ENCODE results near the gene C1QTNF6. TPM values are rescaled to one million over a fixed set of nuclear protein-coding genes. Genes with fewer than 3 reads are reported as not detected.
"Not testable (repeated sequence)": the region's sequence is repeated elsewhere in the genome, so short reads cannot be mapped to it uniquely, and the experiment has no call there.

The C1QTNF6 gene
- polyA plus RNA-seq, result 18.6 TPM
- long read RNA-seq, donor 1, partial matches to known transcripts, result 0 of 2 reads
- long read RNA-seq, donor 1, other reads (novel, unspliced or antisense), result 0 of 2 reads
- long read RNA-seq, donor 2, transcript C1QTNF6-201 (3 exons, 2,934 nt), result major isoform, 7 of 8 reads
- long read RNA-seq, donor 2, partial matches to known transcripts, result 0 of 8 reads
- long read RNA-seq, donor 2, other reads (novel, unspliced or antisense), result 0 of 8 reads
- long read RNA-seq, donor 3, transcript C1QTNF6-201 (3 exons, 2,934 nt), result major isoform, 6 of 6 reads
- long read RNA-seq, donor 3, partial matches to known transcripts, result 0 of 6 reads
- long read RNA-seq, donor 3, other reads (novel, unspliced or antisense), result 0 of 6 reads
- long read RNA-seq, donor 4, result 0 reads
- long read RNA-seq, donor 5, partial matches to known transcripts, result 0 of 4 reads
- long read RNA-seq, donor 5, other reads (novel, unspliced or antisense), result 0 of 4 reads
- long read RNA-seq, donor 6, transcript C1QTNF6-201 (3 exons, 2,934 nt), result major isoform, 6 of 16 reads
- long read RNA-seq, donor 6, partial matches to known transcripts, result 10 of 16 reads
- long read RNA-seq, donor 6, other reads (novel, unspliced or antisense), result 0 of 16 reads
- long read RNA-seq, donor 7, partial matches to known transcripts, result 0 of 2 reads
- long read RNA-seq, donor 7, other reads (novel, unspliced or antisense), result 0 of 2 reads
- long read RNA-seq, donor 8, transcript C1QTNF6-201 (3 exons, 2,934 nt), result major isoform, 9 of 18 reads
- long read RNA-seq, donor 8, partial matches to known transcripts, result 7 of 18 reads
- long read RNA-seq, donor 8, other reads (novel, unspliced or antisense), result 0 of 18 reads
- long read RNA-seq, donor 9, partial matches to known transcripts, result 0 of 4 reads
- long read RNA-seq, donor 9, other reads (novel, unspliced or antisense), result 0 of 4 reads
- long read RNA-seq, donor 10, transcript C1QTNF6-201 (3 exons, 2,934 nt), result major isoform, 7 of 16 reads
- long read RNA-seq, donor 10, partial matches to known transcripts, result 9 of 16 reads
- long read RNA-seq, donor 10, other reads (novel, unspliced or antisense), result 0 of 16 reads
- long read RNA-seq, donor 11, partial matches to known transcripts, result 7 of 12 reads
- long read RNA-seq, donor 11, other reads (novel, unspliced or antisense), result 0 of 12 reads

- H3K9me3 ChIP-seq (ENCODE audit: control insufficient read depth, low read depth, low read length), result no peaks in the 10 kb centered on the region
- peak within 1 kb of the TSS; percentile 65 for H3K27ac ChIP-seq (ENCODE audit: low read length)
- H3K4me3 ChIP-seq (ENCODE audit: low read length), result peak within 1 kb of the TSS; percentile 27
- no peaks in the 10 kb centered on the region for H3K27me3 ChIP-seq (ENCODE audit: control insufficient read depth, insufficient read depth, low read length)
- no peaks in the 10 kb centered on the region for H3K36me3 ChIP-seq (ENCODE audit: control insufficient read depth, insufficient read depth, low read length)
- WGBS (ENCODE audit: insufficient coverage, low lambda C conversion rate), result no CpG with 5 or more reads among the region's 17 CpGs
- DNase-seq, result peak in 1 of 2 donors; percentile 65
- H3K4me1 ChIP-seq (ENCODE audit: control insufficient read depth, insufficient read depth, low read length), result peaks cover 40% of the 10 kb centered on the region
Measured at GRCh38 chr22:37187891-37188761, at the start of gene C1QTNF6. Gene C1QTNF6 (minus strand): TSS chr22:37188247. CDS start chr22:37188213, 34 bp downstream.

GRCh38 chr22:37235897-37236607 lies 48.0 kb upstream of the C1QTNF6 start:
- Histone ChIP-seq H3K36me3 (ENCODE audit: control insufficient read depth, insufficient read depth, low read length) (no peaks in the 10 kb centered on the region), H3K27me3 (ENCODE audit: control insufficient read depth, insufficient read depth, low read length) (no peaks in the 10 kb centered on the region), H3K27ac (ENCODE audit: low read length) (no peak overlapping the region), H3K9me3 (ENCODE audit: control insufficient read depth, low read depth, low read length) (no peaks in the 10 kb centered on the region), H3K4me3 (ENCODE audit: low read length) (no peak overlapping the region), H3K4me1 (ENCODE audit: control insufficient read depth, insufficient read depth, low read length) (no peaks in the 10 kb centered on the region)
- DNase-seq, result no peak
- WGBS (ENCODE audit: insufficient coverage, low lambda C conversion rate), result no CpG with 5 or more reads among the region's 3 CpGs

- Histone ChIP-seq H3K9me3 (ENCODE audit: control insufficient read depth, low read depth, low read length) (no peaks in the 10 kb centered on the region), H3K27me3 (ENCODE audit: control insufficient read depth, insufficient read depth, low read length) (no peaks in the 10 kb centered on the region), H3K4me3 (ENCODE audit: low read length) (no peak overlapping the region), H3K4me1 (ENCODE audit: control insufficient read depth, insufficient read depth, low read length) (no peaks in the 10 kb centered on the region), H3K27ac (ENCODE audit: low read length) (no peak overlapping the region), H3K36me3 (ENCODE audit: control insufficient read depth, insufficient read depth, low read length) (no peaks in the 10 kb centered on the region)
- WGBS (ENCODE audit: insufficient coverage, low lambda C conversion rate), result 20% methylated on average over 1 of the region's 16 CpGs
- DNase-seq, result no peak
Measured at GRCh38 chr22:37234736-37235711, 47.0 kb upstream of the C1QTNF6 start.

- Histone ChIP-seq H3K27me3 (ENCODE audit: control insufficient read depth, insufficient read depth, low read length) (no peaks in the 10 kb centered on the region), H3K9me3 (ENCODE audit: control insufficient read depth, low read depth, low read length) (no peaks in the 10 kb centered on the region), H3K4me1 (ENCODE audit: control insufficient read depth, insufficient read depth, low read length) (no peaks in the 10 kb centered on the region), H3K27ac (ENCODE audit: low read length) (no peak overlapping the region), H3K4me3 (ENCODE audit: low read length) (no peak overlapping the region), H3K36me3 (ENCODE audit: control insufficient read depth, insufficient read depth, low read length) (no peaks in the 10 kb centered on the region)
- WGBS (ENCODE audit: insufficient coverage, low lambda C conversion rate), result 80% methylated on average over 1 of the region's 27 CpGs
- no peak for DNase-seq
Measured at GRCh38 chr22:37233751-37234631, 45.9 kb upstream of the C1QTNF6 start.

- H3K4me1 ChIP-seq (ENCODE audit: control insufficient read depth, insufficient read depth, low read length); H3K36me3 ChIP-seq (ENCODE audit: control insufficient read depth, insufficient read depth, low read length); H3K4me3 ChIP-seq (ENCODE audit: low read length); H3K27ac ChIP-seq (ENCODE audit: low read length); H3K9me3 ChIP-seq (ENCODE audit: control insufficient read depth, low read depth, low read length); H3K27me3 ChIP-seq (ENCODE audit: control insufficient read depth, insufficient read depth, low read length); DNase-seq: not testable (repeated sequence)
- WGBS (ENCODE audit: insufficient coverage, low lambda C conversion rate), result no CpG with 5 or more reads among the region's 12 CpGs
Measured at GRCh38 chr22:37233371-37233750, 45.3 kb upstream of the C1QTNF6 start.

GRCh38 chr22:37232140-37232998 lies 44.3 kb upstream of the C1QTNF6 start:
- no peaks in the 10 kb centered on the region for H3K27me3 ChIP-seq (ENCODE audit: control insufficient read depth, insufficient read depth, low read length)
- no peaks in the 10 kb centered on the region for H3K9me3 ChIP-seq (ENCODE audit: control insufficient read depth, low read depth, low read length)
- no peak overlapping the region for H3K4me3 ChIP-seq (ENCODE audit: low read length)
- H3K4me1 ChIP-seq (ENCODE audit: control insufficient read depth, insufficient read depth, low read length), result no peaks in the 10 kb centered on the region
- no CpG with 5 or more reads among the region's 15 CpGs for WGBS (ENCODE audit: insufficient coverage, low lambda C conversion rate)
- H3K36me3 ChIP-seq (ENCODE audit: control insufficient read depth, insufficient read depth, low read length), result no peaks in the 10 kb centered on the region
- DNase-seq, result no peak
- no peak overlapping the region for H3K27ac ChIP-seq (ENCODE audit: low read length)

- WGBS (ENCODE audit: insufficient coverage, low lambda C conversion rate), result 96% methylated on average over 3 of the region's 21 CpGs
- no peaks in the 10 kb centered on the region for H3K4me1 ChIP-seq (ENCODE audit: control insufficient read depth, insufficient read depth, low read length)
- no peak overlapping the region for H3K4me3 ChIP-seq (ENCODE audit: low read length)
- H3K27me3 ChIP-seq (ENCODE audit: control insufficient read depth, insufficient read depth, low read length), result no peaks in the 10 kb centered on the region
- no peaks in the 10 kb centered on the region for H3K9me3 ChIP-seq (ENCODE audit: control insufficient read depth, low read depth, low read length)
- H3K36me3 ChIP-seq (ENCODE audit: control insufficient read depth, insufficient read depth, low read length), result no peaks in the 10 kb centered on the region
- DNase-seq, result no peak
- H3K27ac ChIP-seq (ENCODE audit: low read length), result no peak overlapping the region
Measured at GRCh38 chr22:37231406-37232139, 43.5 kb upstream of the C1QTNF6 start.

Data from large intestine (tissue), 12 donors.